Measurements from ENCODE around the gene NUMBL. TPM values are rescaled to one million over a fixed set of nuclear protein-coding genes. Genes with fewer than 3 reads are reported as not detected.

Gene NUMBL
- total and polyA plus RNA-seq, 7 experiments from 2014 or later: 0.28 to 28.6 (median 9.5) TPM

DNA sequence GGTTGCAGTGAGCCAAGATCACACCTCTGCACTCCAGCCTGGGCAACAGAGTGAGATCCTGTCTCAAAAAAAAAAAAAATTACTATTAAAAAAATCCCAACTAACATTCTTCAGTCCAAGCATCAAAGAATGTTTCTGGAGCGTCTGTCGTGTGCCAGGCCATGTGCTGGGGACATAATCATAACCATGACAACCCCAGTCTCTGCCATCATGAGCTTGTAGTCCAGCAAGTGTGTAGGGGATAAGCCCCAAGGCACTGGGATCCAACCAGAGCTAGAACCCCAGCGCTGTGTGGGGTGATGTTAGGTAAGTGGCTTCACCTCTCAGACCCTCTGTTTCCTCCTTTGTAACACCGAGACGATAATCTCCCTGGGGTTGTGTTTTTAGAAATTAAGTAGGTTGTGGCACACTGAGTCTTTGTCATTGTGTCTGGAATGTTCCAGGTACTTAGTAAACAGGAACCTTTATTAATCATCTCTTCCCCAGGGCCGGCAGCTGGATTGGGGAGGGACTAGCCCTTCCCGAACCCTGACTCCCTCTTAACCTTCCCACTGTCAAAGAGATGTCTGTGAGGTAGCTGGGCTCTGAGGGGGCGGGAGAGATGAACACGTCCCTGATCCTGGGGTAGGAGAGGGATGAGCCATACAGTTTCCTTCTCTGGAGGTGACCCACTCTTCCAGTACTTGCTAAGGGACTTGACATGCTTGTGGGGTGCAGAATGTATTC is 31.6 kb upstream of the NUMBL start:
- Histone ChIP-seq H3K36me3 (ENCODE audit: control insufficient read depth in 2 of 3, insufficient read depth in 3 of 3, low read length in 3 of 3) (peaks cover 0 to 6% (median 0%) of the 10 kb centered on the region in 3 experiments), H3K27ac (ENCODE audit: low read depth, low read length) (no peak overlapping the region), H3K27me3 (ENCODE audit: control insufficient read depth in 2 of 2, insufficient read depth in 2 of 2, low read length in 2 of 2) (no peaks in the 10 kb centered on the region), H3K4me1 (ENCODE audit: control insufficient read depth in 2 of 2, insufficient read depth in 2 of 2, low read length in 2 of 2) (peaks cover 19 to 30% of the 10 kb centered on the region in 2 donors), H3K4me3 (ENCODE audit: low read length) (no peak overlapping the region), H3K9me3 (ENCODE audit: control insufficient read depth in 2 of 3, low read length in 3 of 3) (no peaks in the 10 kb centered on the region)
- intact Hi-C loops (cut with micrococcal nuclease): no loop called here
- H3K9me3 Mint-ChIP-seq: peaks cover 0 to 5% (median 0%) of the 10 kb centered on the region in 11 donors
- POLR2A ChIA-PET: interaction anchor here (0.6 to 1.5 kb wide), 3 partner anchors 28 to 77 kb away, joined by 3 to 7 read pairs (median 4); partner anchors contain the start of gene ACTMAP
- H3K27me3 Mint-ChIP-seq: no peaks in the 10 kb centered on the region
- CTCF ChIA-PET: interaction anchor here (1.0 kb wide), 1 partner anchor 79 kb away, joined by 4 read pairs; no protein-coding TSS in a partner anchor
- peaks cover 0 to 46% (median 8%) of the 10 kb centered on the region in 5 donors for H3K36me3 Mint-ChIP-seq
- H3K27ac Mint-ChIP-seq: peak overlapping the region in 2 of 9 donors; percentile 16 to 77
- peaks cover 22 to 64% (median 48%) of the 10 kb centered on the region in 7 donors for H3K4me1 Mint-ChIP-seq
- ATAC-seq (no peak), DNase-seq (no peak)
- peak overlapping the region in 1 of 10 donors; percentile 22 for H3K4me3 Mint-ChIP-seq

DNA sequence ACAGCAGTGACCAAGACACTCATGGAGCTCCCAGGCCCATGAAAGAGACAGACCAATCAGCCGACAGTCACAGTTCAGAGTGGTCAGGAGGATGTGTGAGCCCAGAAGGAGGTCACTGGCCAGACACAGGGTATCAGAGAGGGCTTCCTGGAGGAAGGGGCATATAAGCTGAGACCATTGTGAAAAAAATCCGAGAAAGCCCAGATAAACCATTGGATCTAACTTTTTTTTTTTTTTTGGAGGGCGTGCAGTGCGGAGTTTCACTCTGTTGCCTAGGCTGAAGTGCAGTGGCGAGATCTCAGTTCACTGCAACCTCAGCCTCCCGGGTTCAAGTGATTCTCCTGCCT is 30.7 kb upstream of the NUMBL start:
- peak overlapping the region in 5 of 10 donors; percentile 67 to 88 (median 81) for H3K4me3 Mint-ChIP-seq

DNA sequence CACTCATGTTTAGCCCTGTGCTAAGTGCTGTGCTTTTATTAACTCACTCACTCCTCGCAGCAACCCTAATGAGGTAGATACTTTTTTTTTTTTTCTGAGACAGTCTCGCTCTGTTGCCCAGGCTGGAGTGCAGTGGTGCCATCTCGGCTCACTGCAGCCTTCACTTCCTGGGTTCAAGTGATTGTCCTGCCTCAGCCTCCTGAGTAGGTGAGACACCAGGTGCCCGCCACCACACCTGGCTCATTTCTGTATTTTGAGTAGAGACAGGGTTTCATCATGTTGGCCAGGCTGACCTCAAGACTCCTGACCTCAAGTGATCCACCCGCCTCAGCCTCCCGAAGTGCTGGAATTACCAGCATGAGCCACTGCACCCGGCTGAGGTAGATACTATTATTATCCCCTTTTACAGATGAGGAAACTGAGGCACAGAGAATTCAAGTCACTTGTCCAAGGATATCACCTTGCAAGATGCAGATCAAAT is 29.0 kb upstream of the NUMBL start:
- CTCF ChIA-PET: no interaction called here

More for the DNA sequence above, 30.7 kb upstream of the NUMBL start:
- CTCF ChIA-PET: interaction anchor here (1.0 kb wide), 1 partner anchor 80 kb away, joined by 4 read pairs; no protein-coding TSS in a partner anchor
- Histone ChIP-seq H3K36me3 (ENCODE audit: control insufficient read depth in 2 of 3, insufficient read depth in 3 of 3, low read length in 3 of 3) (peaks cover 0 to 6% (median 0%) of the 10 kb centered on the region in 3 experiments), H3K9me3 (ENCODE audit: control insufficient read depth in 2 of 3, low read length in 3 of 3) (no peaks in the 10 kb centered on the region), H3K4me3 (ENCODE audit: low read length) (no peak overlapping the region), H3K27me3 (ENCODE audit: control insufficient read depth in 2 of 2, insufficient read depth in 2 of 2, low read length in 2 of 2) (no peaks in the 10 kb centered on the region), H3K27ac (ENCODE audit: low read depth, low read length) (no peak overlapping the region), H3K4me1 (ENCODE audit: control insufficient read depth in 2 of 2, insufficient read depth in 2 of 2, low read length in 2 of 2) (peaks cover 22 to 34% of the 10 kb centered on the region in 2 donors)
- ATAC-seq: no peak
- Mint-ChIP-seq H3K27ac (peak overlapping the region in 1 of 9 donors; percentile 30), H3K9me3 (peaks cover 0 to 5% (median 0%) of the 10 kb centered on the region in 11 donors), H3K27me3 (no peaks in the 10 kb centered on the region), H3K4me1 (peaks cover 24 to 69% (median 54%) of the 10 kb centered on the region in 7 donors), H3K36me3 (peaks cover 0 to 46% (median 8%) of the 10 kb centered on the region in 5 donors)
- intact Hi-C loops (cut with micrococcal nuclease): no loop called here
- POLR2A ChIA-PET: interaction anchor here (0.6 to 1.5 kb wide), 2 partner anchors 35 to 78 kb away, joined by 3 to 4 read pairs; no protein-coding TSS in a partner anchor
- DNase-seq: no peak

DNA sequence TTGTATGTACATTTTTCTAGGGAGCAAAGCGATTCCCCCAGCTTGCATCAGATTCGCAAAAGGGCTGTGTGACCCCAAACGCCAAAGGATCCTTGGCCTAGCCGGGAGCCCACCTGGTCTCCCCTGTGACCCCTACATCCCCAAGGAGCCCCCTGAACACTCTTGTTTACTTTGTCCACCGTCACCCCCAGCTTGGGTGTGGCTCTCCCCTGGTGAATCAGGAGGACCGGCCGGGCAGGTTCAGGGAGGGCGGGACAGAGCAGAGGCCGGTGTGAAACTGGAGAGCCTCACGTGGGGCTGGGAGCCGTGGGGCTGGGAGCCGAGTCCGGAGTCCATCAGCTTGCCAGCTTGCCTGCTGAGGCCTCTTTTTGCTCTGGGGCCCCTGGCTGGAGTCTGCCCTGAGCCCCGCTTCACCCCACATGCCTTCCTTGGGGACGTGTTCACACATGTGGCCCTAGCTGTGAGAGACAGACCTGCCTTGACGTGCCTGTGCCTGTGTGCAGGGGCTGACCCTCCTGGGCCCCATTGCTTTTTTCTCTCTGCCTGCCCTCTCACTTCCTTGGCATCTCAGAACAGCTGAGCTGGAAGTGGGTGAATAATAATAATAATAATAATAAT is 28.4 kb upstream of the NUMBL start:
- peaks cover 0 to 6% (median 0%) of the 10 kb centered on the region in 3 experiments for H3K36me3 ChIP-seq (ENCODE audit: control insufficient read depth in 2 of 3, insufficient read depth in 3 of 3, low read length in 3 of 3)
- ATAC-seq (no peak), DNase-seq (no peak)
- intact Hi-C loops (cut with micrococcal nuclease): loop anchor here (5.0 to 10.0 kb wide), 10 partner anchors 144 to 1377 kb away; partner anchors contain the start of genes BLVRB (in 2 of the 2), SPTBN4 (in 2 of the 2), AKT2 (in 1 of the 2) and BCKDHA (in 1 of the 2)
- peaks cover 39 to 48% of the 10 kb centered on the region in 2 donors for H3K4me1 ChIP-seq (ENCODE audit: control insufficient read depth in 2 of 2, insufficient read depth in 2 of 2, low read length in 2 of 2)
- H3K4me3 ChIP-seq (ENCODE audit: low read length): peak overlapping the region; percentile 75
- POLR2A ChIA-PET: interaction anchor here (0.6 to 0.9 kb wide), 2 partner anchors 32 to 58 kb away, joined by 3 read pairs; partner anchors contain the start of genes ACTMAP and SNRPA
- Mint-ChIP-seq H3K4me1 (peaks cover 45 to 86% (median 69%) of the 10 kb centered on the region in 7 donors), H3K36me3 (peaks cover 0 to 31% (median 4%) of the 10 kb centered on the region in 5 donors), H3K9me3 (peaks cover 0 to 2% (median 0%) of the 10 kb centered on the region in 11 donors), H3K27ac (peak overlapping the region in 7 of 9 donors; percentile 14 to 86 (median 76)), H3K27me3 (no peaks in the 10 kb centered on the region), H3K4me3 (peak overlapping the region; percentile 81 to 96 (median 90))
- no peaks in the 10 kb centered on the region for H3K27me3 ChIP-seq (ENCODE audit: control insufficient read depth in 2 of 2, insufficient read depth in 2 of 2, low read length in 2 of 2)
- peak overlapping the region; percentile 92 for H3K27ac ChIP-seq (ENCODE audit: low read depth, low read length)
- CTCF ChIA-PET: interaction anchor here (0.7 kb wide), 1 partner anchor 39 kb away, joined by 3 read pairs; no protein-coding TSS in a partner anchor
- no peaks in the 10 kb centered on the region for H3K9me3 ChIP-seq (ENCODE audit: control insufficient read depth in 2 of 3, low read length in 3 of 3)

More for the DNA sequence above, 29.0 kb upstream of the NUMBL start:
- H3K36me3 Mint-ChIP-seq: peaks cover 0 to 36% (median 4%) of the 10 kb centered on the region in 5 donors
- Histone ChIP-seq H3K9me3 (ENCODE audit: control insufficient read depth in 2 of 3, low read length in 3 of 3) (no peaks in the 10 kb centered on the region), H3K27ac (ENCODE audit: low read depth, low read length) (no peak overlapping the region), H3K4me3 (ENCODE audit: low read length) (no peak overlapping the region), H3K4me1 (ENCODE audit: control insufficient read depth in 2 of 2, insufficient read depth in 2 of 2, low read length in 2 of 2) (peaks cover 35 to 42% of the 10 kb centered on the region in 2 donors), H3K36me3 (ENCODE audit: control insufficient read depth in 2 of 3, insufficient read depth in 3 of 3, low read length in 3 of 3) (peaks cover 0 to 6% (median 0%) of the 10 kb centered on the region in 3 experiments), H3K27me3 (ENCODE audit: control insufficient read depth in 2 of 2, insufficient read depth in 2 of 2, low read length in 2 of 2) (no peaks in the 10 kb centered on the region)
- peaks cover 0 to 5% (median 0%) of the 10 kb centered on the region in 11 donors for H3K9me3 Mint-ChIP-seq
- H3K27ac Mint-ChIP-seq: peak overlapping the region in 2 of 9 donors; percentile 32 to 33
- ATAC-seq: no peak
- DNase-seq: no peak
- H3K4me3 Mint-ChIP-seq: peak overlapping the region; percentile 29 to 96 (median 83)
- peaks cover 39 to 84% (median 70%) of the 10 kb centered on the region in 7 donors for H3K4me1 Mint-ChIP-seq
- POLR2A ChIA-PET: interaction anchor here (0.9 kb wide), 1 partner anchor 31 kb away, joined by 3 read pairs; the partner anchor contains the start of genes ACTMAP and SNRPA
- no peaks in the 10 kb centered on the region for H3K27me3 Mint-ChIP-seq
- intact Hi-C loops (cut with micrococcal nuclease): loop anchor here (5.0 to 10.0 kb wide), 10 partner anchors 145 to 1377 kb away; partner anchors contain the start of genes BLVRB (in 2 of the 2), SPTBN4 (in 2 of the 2), AKT2 (in 1 of the 2) and BCKDHA (in 1 of the 2)

DNA sequence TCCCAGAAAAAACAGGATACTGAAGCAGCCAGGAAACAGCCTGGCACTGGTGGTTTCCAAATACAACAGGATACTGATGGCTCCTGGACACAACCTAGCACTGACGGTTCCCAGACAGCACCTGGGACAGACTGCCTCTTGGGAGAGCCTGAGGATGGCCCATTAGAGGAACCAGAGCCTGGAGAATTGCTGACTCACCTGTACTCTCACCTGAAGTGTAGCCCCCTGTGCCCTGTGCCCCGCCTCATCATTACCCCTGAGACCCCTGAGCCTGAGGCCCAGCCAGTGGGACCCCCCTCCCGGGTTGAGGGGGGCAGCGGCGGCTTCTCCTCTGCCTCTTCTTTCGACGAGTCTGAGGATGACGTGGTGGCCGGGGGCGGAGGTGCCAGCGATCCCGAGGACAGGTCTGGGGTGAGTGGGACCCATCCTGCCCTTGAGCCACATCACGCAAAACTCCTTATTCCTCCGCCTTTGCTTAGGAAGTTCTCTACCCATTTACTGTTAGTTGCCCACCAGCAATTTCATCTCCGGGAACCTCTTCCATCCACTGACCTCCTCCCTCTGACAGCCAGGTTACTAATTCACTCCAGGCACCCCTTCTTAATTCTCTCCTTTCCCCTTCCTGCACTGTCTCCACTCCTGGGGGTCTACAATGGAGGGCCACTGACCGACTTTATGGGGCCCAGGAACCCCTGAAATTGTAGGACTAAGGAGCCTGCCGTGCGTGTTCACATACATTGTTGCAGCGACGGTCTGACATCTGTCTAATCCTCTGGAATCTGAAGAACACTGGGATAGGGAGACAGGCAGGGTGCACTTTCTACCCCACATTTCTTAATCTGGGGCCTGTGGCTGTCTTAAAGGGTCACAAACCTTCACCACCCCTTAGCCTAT is 27.7 kb upstream of the NUMBL start:
- Histone ChIP-seq H3K9me3 (ENCODE audit: control insufficient read depth in 2 of 3, low read length in 3 of 3) (no peaks in the 10 kb centered on the region), H3K4me1 (ENCODE audit: control insufficient read depth in 2 of 2, insufficient read depth in 2 of 2, low read length in 2 of 2) (peaks cover 39 to 48% of the 10 kb centered on the region in 2 donors), H3K4me3 (ENCODE audit: low read length) (peak overlapping the region; percentile 75), H3K27ac (ENCODE audit: low read depth, low read length) (peak overlapping the region; percentile 92), H3K36me3 (ENCODE audit: control insufficient read depth in 2 of 3, insufficient read depth in 3 of 3, low read length in 3 of 3) (peaks cover 0 to 6% (median 0%) of the 10 kb centered on the region in 3 experiments), H3K27me3 (ENCODE audit: control insufficient read depth in 2 of 2, insufficient read depth in 2 of 2, low read length in 2 of 2) (no peaks in the 10 kb centered on the region)
- ATAC-seq (no peak), DNase-seq (no peak)
- peak overlapping the region; percentile 74 to 94 (median 86) for H3K27ac Mint-ChIP-seq
- peaks cover 0 to 27% (median 4%) of the 10 kb centered on the region in 5 donors for H3K36me3 Mint-ChIP-seq
- POLR2A ChIA-PET: interaction anchor here (0.6 to 2.4 kb wide), 6 partner anchors 33 to 88 kb away, joined by 3 to 19 read pairs (median 10); partner anchors contain the start of genes ACTMAP, EGLN2, RAB4B and SNRPA
- CTCF ChIA-PET: interaction anchor here (0.7 to 1.0 kb wide), 2 partner anchors 25 to 40 kb away, joined by 3 read pairs; no protein-coding TSS in a partner anchor
- H3K27me3 Mint-ChIP-seq: no peaks in the 10 kb centered on the region
- H3K9me3 Mint-ChIP-seq: no peaks in the 10 kb centered on the region
- H3K4me3 Mint-ChIP-seq: peak overlapping the region; percentile 81 to 96 (median 90)
- intact Hi-C loops (cut with micrococcal nuclease): loop anchor here (1.0 to 10.0 kb wide), 13 partner anchors 80 to 1376 kb away; partner anchors contain the start of genes BLVRB (in 2 of the 2), SPTBN4 (in 2 of the 2), AKT2 (in 1 of the 2) and BCKDHA (in 1 of the 2)
- H3K4me1 Mint-ChIP-seq: peaks cover 42 to 82% (median 70%) of the 10 kb centered on the region in 7 donors

Data from naive thymus-derived CD4-positive, alpha-beta T cell (primary cell).